ENCODE measurements around the gene C10orf53. TPM values are rescaled to one million over a fixed set of nuclear protein-coding genes. Genes with fewer than 3 reads are reported as not detected.

The C10orf53 gene
- total and polyA plus RNA-seq, 2 experiments from 2014 or later: not detected

- in situ Hi-C loops (cut with MboI): no loop called here
- no peaks in the 10 kb centered on the region for H3K9me2 ChIP-seq (ENCODE audit: insufficient read depth)
- 11 to 14% methylated on average over 2 of the region's 2 CpGs for WGBS, 2 experiments (ENCODE audit: low coverage in 1 of 2, low lambda C conversion rate in 2 of 2, missing lambda C conversion rate in 2 of 2)
- no peaks in the 10 kb centered on the region for H3K79me2 ChIP-seq (ENCODE audit: insufficient read depth)
- H3K9ac ChIP-seq: no peak overlapping the region
- H3K36me3 ChIP-seq (ENCODE audit: low read depth): no peaks in the 10 kb centered on the region
- H3F3A ChIP-seq (ENCODE audit: insufficient read depth): no peaks in the 10 kb centered on the region
- H2AFZ ChIP-seq: no peak overlapping the region
- no peaks in the 10 kb centered on the region for H3K4me1 ChIP-seq (ENCODE audit: insufficient read depth)
- no peaks in the 10 kb centered on the region for H3K9me3 ChIP-seq (ENCODE audit: low read depth)
- DNase-seq: no peak
- peaks cover 42% of the 10 kb centered on the region for H3K27me3 ChIP-seq (replicated peaks; ENCODE audit: insufficient read depth)
- H3K4me2 ChIP-seq (ENCODE audit: unreplicated experiment): no peak overlapping the region
- TF ChIP-seq EZH2phosphoT487 (IDR thresholded peaks at IDR 0.05; ENCODE audit: insufficient read depth, low read depth): no peak
- TF ChIP-seq EZH2 (IDR thresholded peaks at IDR 0.05; ENCODE audit: insufficient read depth, poor library complexity, severe bottlenecking): no peak
- H4K20me1 ChIP-seq (ENCODE audit: insufficient read depth): no peaks in the 10 kb centered on the region
- H3K4me3 ChIP-seq: no peak overlapping the region
- no peak overlapping the region for H3K27ac ChIP-seq
Measured at GRCh38 chr10:49651917-49652316, 27.5 kb upstream of the C10orf53 start.

GRCh38 chr10:49652421-49653272, 26.8 kb upstream of the C10orf53 start:
- in situ Hi-C loops (cut with MboI): no loop called here
- H3K4me1 ChIP-seq (ENCODE audit: insufficient read depth): no peaks in the 10 kb centered on the region
- no peaks in the 10 kb centered on the region for H3K9me3 ChIP-seq (ENCODE audit: low read depth)
- WGBS, 2 experiments (ENCODE audit: low coverage in 1 of 2, low lambda C conversion rate in 2 of 2, missing lambda C conversion rate in 2 of 2): 44 to 46% methylated on average over 15 of the region's 15 CpGs
- H3K79me2 ChIP-seq (ENCODE audit: insufficient read depth): no peaks in the 10 kb centered on the region
- DNase-seq: no peak
- H4K20me1 ChIP-seq (ENCODE audit: insufficient read depth): no peaks in the 10 kb centered on the region
- no peak overlapping the region for H3K27ac ChIP-seq
- H3K4me3 ChIP-seq: no peak overlapping the region
- H3K36me3 ChIP-seq (ENCODE audit: low read depth): no peaks in the 10 kb centered on the region
- H3K9ac ChIP-seq: no peak overlapping the region
- peaks cover 44% of the 10 kb centered on the region for H3K27me3 ChIP-seq (replicated peaks; ENCODE audit: insufficient read depth)
- TF ChIP-seq EZH2 (IDR thresholded peaks at IDR 0.05; ENCODE audit: insufficient read depth, poor library complexity, severe bottlenecking): no peak
- no peak for TF ChIP-seq EZH2phosphoT487 (IDR thresholded peaks at IDR 0.05; ENCODE audit: insufficient read depth, low read depth)
- no peak overlapping the region for H2AFZ ChIP-seq
- H3F3A ChIP-seq (ENCODE audit: insufficient read depth): no peaks in the 10 kb centered on the region
- no peaks in the 10 kb centered on the region for H3K9me2 ChIP-seq (ENCODE audit: insufficient read depth)
- no peak overlapping the region for H3K4me2 ChIP-seq (ENCODE audit: unreplicated experiment)

GRCh38 chr10:49653273-49653929, 26.1 kb upstream of the C10orf53 start:
- no peak overlapping the region for H3K4me2 ChIP-seq (ENCODE audit: unreplicated experiment)
- H3K9me2 ChIP-seq (ENCODE audit: insufficient read depth): no peaks in the 10 kb centered on the region
- in situ Hi-C loops (cut with MboI): no loop called here
- H3F3A ChIP-seq (ENCODE audit: insufficient read depth): no peaks in the 10 kb centered on the region
- TF ChIP-seq EZH2phosphoT487 (IDR thresholded peaks at IDR 0.05; ENCODE audit: insufficient read depth, low read depth) (no peak), EZH2 (IDR thresholded peaks at IDR 0.05; ENCODE audit: insufficient read depth, poor library complexity, severe bottlenecking) (no peak)
- H3K4me3 ChIP-seq: no peak overlapping the region
- 39 to 50% methylated on average over 11 of the region's 11 CpGs for WGBS, 2 experiments (ENCODE audit: low coverage in 1 of 2, low lambda C conversion rate in 2 of 2, missing lambda C conversion rate in 2 of 2)
- H3K36me3 ChIP-seq (ENCODE audit: low read depth): no peaks in the 10 kb centered on the region
- H3K4me1 ChIP-seq (ENCODE audit: insufficient read depth): no peaks in the 10 kb centered on the region
- H4K20me1 ChIP-seq (ENCODE audit: insufficient read depth): no peaks in the 10 kb centered on the region
- H3K27ac ChIP-seq: no peak overlapping the region
- H3K9ac ChIP-seq: no peak overlapping the region
- no peaks in the 10 kb centered on the region for H3K79me2 ChIP-seq (ENCODE audit: insufficient read depth)
- H3K27me3 ChIP-seq (replicated peaks; ENCODE audit: insufficient read depth): peaks cover 43% of the 10 kb centered on the region
- DNase-seq: no peak
- no peaks in the 10 kb centered on the region for H3K9me3 ChIP-seq (ENCODE audit: low read depth)
- H2AFZ ChIP-seq: no peak overlapping the region

GRCh38 chr10:49654036-49654693, 25.3 kb upstream of the C10orf53 start:
- Histone ChIP-seq H3K9me2 (ENCODE audit: insufficient read depth) (no peaks in the 10 kb centered on the region), H3F3A (ENCODE audit: insufficient read depth) (no peaks in the 10 kb centered on the region)
- 8 to 15% methylated on average over 5 of the region's 5 CpGs for WGBS, 2 experiments (ENCODE audit: low coverage in 1 of 2, low lambda C conversion rate in 2 of 2, missing lambda C conversion rate in 2 of 2)

More at GRCh38 chr10:49654036-49654693, 25.3 kb upstream of the C10orf53 start:
- no peaks in the 10 kb centered on the region for H4K20me1 ChIP-seq (ENCODE audit: insufficient read depth)
- no peaks in the 10 kb centered on the region for H3K79me2 ChIP-seq (ENCODE audit: insufficient read depth)
- no peak overlapping the region for H3K4me3 ChIP-seq
- DNase-seq: no peak
- H3K4me2 ChIP-seq (ENCODE audit: unreplicated experiment): no peak overlapping the region
- peaks cover 36% of the 10 kb centered on the region for H3K27me3 ChIP-seq (replicated peaks; ENCODE audit: insufficient read depth)
- H3K27ac ChIP-seq: no peak overlapping the region
- no peaks in the 10 kb centered on the region for H3K36me3 ChIP-seq (ENCODE audit: low read depth)
- H3K9me3 ChIP-seq (ENCODE audit: low read depth): peaks cover 4% of the 10 kb centered on the region
- no peak overlapping the region for H2AFZ ChIP-seq
- H3K4me1 ChIP-seq (ENCODE audit: insufficient read depth): no peaks in the 10 kb centered on the region
- no peak for TF ChIP-seq EZH2 (IDR thresholded peaks at IDR 0.05; ENCODE audit: insufficient read depth, poor library complexity, severe bottlenecking)
- TF ChIP-seq EZH2phosphoT487 (IDR thresholded peaks at IDR 0.05; ENCODE audit: insufficient read depth, low read depth): no peak
- in situ Hi-C loops (cut with MboI): no loop called here
- no peak overlapping the region for H3K9ac ChIP-seq

Measured in GM23248 (cell line).